GM23338 (cell line): ENCODE measurements around the gene DOCK1. TPM values are rescaled to one million over a fixed set of nuclear protein-coding genes. Genes with fewer than 3 reads are reported as not detected.

Experiments used
- ATAC-seq: fragments of 200-7000 bp; cut with Tn5 transposase; 3 replicates; pipeline ENCODE4 v1.9.1; 2020
- DNase-seq: peaks from one replicate; pipeline ENCODE4 v3.0.0-alpha.2; 2015; ENCODE audit warnings: low spot score
- H2AFZ ChIP-seq: fragments of 200-600 bp; sonication (generic); 2 replicates; pipeline ENCODE4 v1.8.0; 2016; ENCODE audit warnings: antibody characterized with exemption, mild to moderate bottlenecking, moderate library complexity
- H3F3A ChIP-seq: fragments of 200-600 bp; sonication (generic); replicated peaks from 2 replicates; pipeline ENCODE4 v1.8.0; 2017; ENCODE audit warnings: antibody characterized with exemption, mixed run types, low read depth
- H3K27ac ChIP-seq: fragments of 200-600 bp; sonication (generic); 2 replicates; pipeline ENCODE4 v1.6.1; 2016; ENCODE audit warnings: low read depth
- H3K27me3 ChIP-seq: fragments of 200-600 bp; sonication (generic); 2 replicates; pipeline ENCODE4 v1.8.0; 2016; ENCODE audit warnings: mild to moderate bottlenecking, mixed run types, moderate library complexity; ENCODE audit not compliant: insufficient read depth
- H3K36me3 ChIP-seq: fragments of 200-600 bp; sonication (generic); 2 replicates; pipeline ENCODE4 v1.8.0; 2016; ENCODE audit warnings: mild to moderate bottlenecking; ENCODE audit not compliant: insufficient read depth
- H3K4me1 ChIP-seq: fragments of 200-600 bp; sonication (generic); 2 replicates; pipeline ENCODE4 v1.8.0; 2016; ENCODE audit warnings: mild to moderate bottlenecking, moderate library complexity; ENCODE audit not compliant: insufficient read depth
- H3K4me2 ChIP-seq: fragments of 200-600 bp; sonication (generic); 2 replicates; pipeline ENCODE4 v1.7.1; 2017; ENCODE audit warnings: mixed run types
- H3K4me3 ChIP-seq: fragments of 200-600 bp; sonication (generic); 2 replicates; pipeline ENCODE4 v1.6.1; 2016; ENCODE audit warnings: mixed run types
- H3K79me2 ChIP-seq: fragments of 200-600 bp; sonication (generic); replicated peaks from 2 replicates; pipeline ENCODE4 v1.8.0; 2017; ENCODE audit warnings: mild to moderate bottlenecking; ENCODE audit not compliant: insufficient read depth
- H3K9me2 ChIP-seq: fragments of 200-600 bp; sonication (generic); 2 replicates; pipeline ENCODE4 v1.8.0; 2017; ENCODE audit not compliant: insufficient read depth
- H4K20me1 ChIP-seq: fragments of 200-600 bp; sonication (generic); replicated peaks from 2 replicates; pipeline ENCODE4 v1.8.0; 2017; ENCODE audit warnings: mild to moderate bottlenecking; ENCODE audit not compliant: insufficient read depth
- H3K27ac Mint-ChIP-seq: 2 replicates; pipeline ENCODE4 v1.8.0; 2020; ENCODE audit warnings: inconsistent platforms, mild to moderate bottlenecking, moderate library complexity, mixed read lengths
- H3K27me3 Mint-ChIP-seq: 3 replicates; pipeline ENCODE4 v1.8.0; 2022; ENCODE audit warnings: low read depth, mild to moderate bottlenecking, moderate library complexity, mixed read lengths, inconsistent platforms; ENCODE audit not compliant: insufficient read depth, poor library complexity
- H3K36me3 Mint-ChIP-seq: 3 replicates; pipeline ENCODE4 v1.8.0; 2021; ENCODE audit warnings: low read depth, mild to moderate bottlenecking, inconsistent platforms, moderate library complexity, mixed read lengths
- H3K4me1 Mint-ChIP-seq: 3 replicates; pipeline ENCODE4 v1.8.0; 2020; ENCODE audit warnings: mild to moderate bottlenecking, inconsistent platforms, mixed read lengths
- H3K4me3 Mint-ChIP-seq: 3 replicates; pipeline ENCODE4 v1.8.0; 2021; ENCODE audit warnings: moderate library complexity, mild to moderate bottlenecking, inconsistent platforms, mixed read lengths
- H3K9me3 Mint-ChIP-seq: 3 replicates; pipeline ENCODE4 v1.8.0; 2020; ENCODE audit warnings: moderate library complexity, mild to moderate bottlenecking, inconsistent platforms, mixed read lengths
- CREB1 ChIP-seq: fragments of 250-450 bp; sonication (Bioruptor Pico); IDR thresholded peaks from 2 replicates; pipeline ENCODE4 v1.5.0; 2020; ENCODE audit warnings: low read depth, mild to moderate bottlenecking, moderate library complexity
- JUNB ChIP-seq: IDR thresholded peaks from one replicate; pipeline ENCODE4 v1.6.1; 2016; ENCODE audit warnings: antibody characterized with exemption; ENCODE audit not compliant: unreplicated experiment
- NANOG ChIP-seq: IDR thresholded peaks from 2 replicates; pipeline ENCODE4 v1.6.1; 2016; ENCODE audit warnings: antibody characterized with exemption, borderline replicate concordance
- POLR2AphosphoS5 ChIP-seq: IDR thresholded peaks from 2 replicates; pipeline ENCODE4 v1.6.1; 2016; ENCODE audit warnings: antibody characterized with exemption, low read depth
- ZNF114 ChIP-seq: fragments of 250-450 bp; sonication (Bioruptor Pico); IDR thresholded peaks from 2 replicates; pipeline ENCODE4 v1.5.0; 2020; ENCODE audit warnings: mild to moderate bottlenecking, moderate library complexity
- ZNF331 ChIP-seq: fragments of 250-450 bp; sonication (Bioruptor Pico); IDR thresholded peaks from 2 replicates; pipeline ENCODE4 v1.5.0; 2020; ENCODE audit warnings: low read depth, mild to moderate bottlenecking, moderate library complexity
- polyA plus RNA-seq: library from polyadenylated mRNA; unstranded; fragments of >200 nt; fragmentation: Nextera tagmentation; extraction: Ambion mirVana; gene quantifications from 2 replicates; pipeline ENCODE4 v1.2.1, GENCODE V29; 2016
- total RNA-seq: library from RNA; depleted of rRNA; stranded (reverse); fragments of >200 nt; shearing (Covaris generic); gene quantifications from 2 replicates; pipeline ENCODE4 v1.2.3, GENCODE V29; 2014
- TF ChIP-seq, protein P1 (sequence below): fragments of 250-450 bp; sonication (Bioruptor Pico); IDR thresholded peaks from 2 replicates; pipeline ENCODE4 v1.5.0; 2020; ENCODE audit warnings: mild to moderate bottlenecking, moderate library complexity
- TF ChIP-seq, protein P2 (sequence below): IDR thresholded peaks from one replicate; pipeline ENCODE4 v1.6.1; 2018; ENCODE audit warnings: antibody characterized with exemption; ENCODE audit not compliant: unreplicated experiment

The DOCK1 gene
- total and polyA plus RNA-seq, 2 experiments from 2014 or later, result 13.2 to 55.3 TPM

DNA sequence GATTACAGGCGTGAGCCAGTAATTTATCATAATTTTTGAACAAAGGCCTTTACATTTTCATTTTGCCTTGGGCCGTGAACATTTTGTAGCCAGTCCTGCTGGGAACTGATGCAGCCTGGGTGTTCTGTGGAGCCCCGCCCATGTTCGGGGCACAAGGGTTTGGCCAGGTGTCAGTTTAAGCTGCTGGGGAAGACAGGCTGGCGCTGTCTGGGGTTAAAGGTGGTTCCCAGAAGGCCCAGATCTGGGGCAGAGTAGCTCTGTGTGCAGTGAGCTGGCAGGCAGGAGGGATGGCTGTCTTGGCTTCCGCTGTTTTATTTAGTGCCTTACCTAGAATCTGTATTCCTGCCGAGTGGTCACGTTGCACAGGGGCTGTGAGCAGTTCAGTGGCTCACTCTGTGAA lies 50.2 kb downstream of the DOCK1 start (continued):
- TF ChIP-seq, protein P1, sequence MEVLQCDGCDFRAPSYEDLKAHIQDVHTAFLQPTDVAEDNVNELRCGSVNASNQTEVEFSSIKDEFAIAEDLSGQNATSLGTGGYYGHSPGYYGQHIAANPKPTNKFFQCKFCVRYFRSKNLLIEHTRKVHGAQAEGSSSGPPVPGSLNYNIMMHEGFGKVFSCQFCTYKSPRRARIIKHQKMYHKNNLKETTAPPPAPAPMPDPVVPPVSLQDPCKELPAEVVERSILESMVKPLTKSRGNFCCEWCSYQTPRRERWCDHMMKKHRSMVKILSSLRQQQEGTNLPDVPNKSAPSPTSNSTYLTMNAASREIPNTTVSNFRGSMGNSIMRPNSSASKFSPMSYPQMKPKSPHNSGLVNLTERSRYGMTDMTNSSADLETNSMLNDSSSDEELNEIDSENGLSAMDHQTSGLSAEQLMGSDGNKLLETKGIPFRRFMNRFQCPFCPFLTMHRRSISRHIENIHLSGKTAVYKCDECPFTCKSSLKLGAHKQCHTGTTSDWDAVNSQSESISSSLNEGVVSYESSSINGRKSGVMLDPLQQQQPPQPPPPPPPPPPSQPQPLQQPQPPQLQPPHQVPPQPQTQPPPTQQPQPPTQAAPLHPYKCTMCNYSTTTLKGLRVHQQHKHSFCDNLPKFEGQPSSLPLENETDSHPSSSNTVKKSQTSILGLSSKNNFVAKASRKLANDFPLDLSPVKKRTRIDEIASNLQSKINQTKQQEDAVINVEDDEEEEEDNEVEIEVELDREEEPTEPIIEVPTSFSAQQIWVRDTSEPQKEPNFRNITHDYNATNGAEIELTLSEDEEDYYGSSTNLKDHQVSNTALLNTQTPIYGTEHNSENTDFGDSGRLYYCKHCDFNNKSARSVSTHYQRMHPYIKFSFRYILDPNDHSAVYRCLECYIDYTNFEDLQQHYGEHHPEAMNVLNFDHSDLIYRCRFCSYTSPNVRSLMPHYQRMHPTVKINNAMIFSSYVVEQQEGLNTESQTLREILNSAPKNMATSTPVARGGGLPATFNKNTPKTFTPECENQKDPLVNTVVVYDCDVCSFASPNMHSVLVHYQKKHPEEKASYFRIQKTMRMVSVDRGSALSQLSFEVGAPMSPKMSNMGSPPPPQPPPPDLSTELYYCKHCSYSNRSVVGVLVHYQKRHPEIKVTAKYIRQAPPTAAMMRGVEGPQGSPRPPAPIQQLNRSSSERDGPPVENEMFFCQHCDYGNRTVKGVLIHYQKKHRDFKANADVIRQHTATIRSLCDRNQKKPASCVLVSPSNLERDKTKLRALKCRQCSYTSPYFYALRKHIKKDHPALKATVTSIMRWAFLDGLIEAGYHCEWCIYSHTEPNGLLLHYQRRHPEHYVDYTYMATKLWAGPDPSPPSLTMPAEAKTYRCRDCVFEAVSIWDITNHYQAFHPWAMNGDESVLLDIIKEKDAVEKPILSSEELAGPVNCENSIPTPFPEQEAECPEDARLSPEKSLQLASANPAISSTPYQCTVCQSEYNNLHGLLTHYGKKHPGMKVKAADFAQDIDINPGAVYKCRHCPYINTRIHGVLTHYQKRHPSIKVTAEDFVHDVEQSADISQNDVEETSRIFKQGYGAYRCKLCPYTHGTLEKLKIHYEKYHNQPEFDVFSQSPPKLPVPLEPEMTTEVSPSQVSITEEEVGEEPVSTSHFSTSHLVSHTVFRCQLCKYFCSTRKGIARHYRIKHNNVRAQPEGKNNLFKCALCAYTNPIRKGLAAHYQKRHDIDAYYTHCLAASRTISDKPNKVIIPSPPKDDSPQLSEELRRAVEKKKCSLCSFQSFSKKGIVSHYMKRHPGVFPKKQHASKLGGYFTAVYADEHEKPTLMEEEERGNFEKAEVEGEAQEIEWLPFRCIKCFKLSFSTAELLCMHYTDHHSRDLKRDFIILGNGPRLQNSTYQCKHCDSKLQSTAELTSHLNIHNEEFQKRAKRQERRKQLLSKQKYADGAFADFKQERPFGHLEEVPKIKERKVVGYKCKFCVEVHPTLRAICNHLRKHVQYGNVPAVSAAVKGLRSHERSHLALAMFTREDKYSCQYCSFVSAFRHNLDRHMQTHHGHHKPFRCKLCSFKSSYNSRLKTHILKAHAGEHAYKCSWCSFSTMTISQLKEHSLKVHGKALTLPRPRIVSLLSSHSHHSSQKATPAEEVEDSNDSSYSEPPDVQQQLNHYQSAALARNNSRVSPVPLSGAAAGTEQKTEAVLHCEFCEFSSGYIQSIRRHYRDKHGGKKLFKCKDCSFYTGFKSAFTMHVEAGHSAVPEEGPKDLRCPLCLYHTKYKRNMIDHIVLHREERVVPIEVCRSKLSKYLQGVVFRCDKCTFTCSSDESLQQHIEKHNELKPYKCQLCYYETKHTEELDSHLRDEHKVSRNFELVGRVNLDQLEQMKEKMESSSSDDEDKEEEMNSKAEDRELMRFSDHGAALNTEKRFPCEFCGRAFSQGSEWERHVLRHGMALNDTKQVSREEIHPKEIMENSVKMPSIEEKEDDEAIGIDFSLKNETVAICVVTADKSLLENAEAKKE, result no peak

DNA sequence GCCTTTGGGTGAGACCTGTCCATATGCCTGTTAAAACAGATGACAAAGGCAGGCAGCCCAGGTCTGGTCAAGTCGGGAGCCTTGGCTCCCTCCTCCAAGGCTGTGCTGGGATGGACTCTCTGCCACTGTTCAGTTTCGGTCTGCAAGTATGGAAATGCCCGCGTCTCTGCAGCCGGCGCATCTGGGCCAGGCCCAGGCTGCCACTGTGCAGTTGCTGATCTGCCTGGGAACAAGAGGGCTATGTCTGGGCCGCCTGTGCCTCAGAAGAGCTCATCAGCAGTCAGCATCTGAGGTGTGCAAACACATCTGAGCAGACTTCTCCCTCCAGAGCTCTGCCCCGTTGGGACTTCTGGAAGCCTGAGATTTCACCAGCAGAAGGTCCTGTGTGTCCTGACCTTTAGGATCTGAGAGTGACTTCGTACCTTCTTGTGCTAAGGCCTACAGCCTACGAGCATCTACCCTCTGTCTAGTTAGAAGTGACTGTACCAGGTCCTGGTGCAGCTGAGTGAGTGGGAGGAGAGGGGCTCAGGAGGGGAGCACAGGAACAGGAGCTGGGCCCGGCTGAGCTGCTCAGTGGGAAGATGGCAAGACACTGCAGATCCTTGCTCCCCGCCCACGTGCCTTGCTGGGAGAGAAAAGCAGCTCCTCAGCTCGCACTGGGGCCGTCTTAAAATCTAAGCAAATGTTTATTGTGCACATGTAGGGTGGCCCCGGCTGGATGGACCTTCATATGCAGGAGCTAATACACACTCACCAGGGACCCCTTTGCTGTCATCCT lies 50.9 kb downstream of the DOCK1 start:
- Histone ChIP-seq H3K27me3 (no peaks in the 10 kb centered on the region), H3K9me2 (no peaks in the 10 kb centered on the region), H3K27ac (no peak overlapping the region), H3K4me3 (no peak overlapping the region), H3K36me3 (no peaks in the 10 kb centered on the region), H3K79me2 (peaks cover 95% of the 10 kb centered on the region), H3K4me2 (no peak overlapping the region), H4K20me1 (peaks cover 4% of the 10 kb centered on the region), H3F3A (peaks cover 22% of the 10 kb centered on the region), H2AFZ (no peak overlapping the region), H3K4me1 (no peaks in the 10 kb centered on the region; the same call in 1 of the 2 replicates)
- Mint-ChIP-seq H3K27me3 (no peaks in the 10 kb centered on the region), H3K4me3 (no peak overlapping the region), H3K27ac (peak overlapping the region; percentile 70; the same call in 1 of the 2 replicates), H3K9me3 (no peaks in the 10 kb centered on the region), H3K36me3 (no peaks in the 10 kb centered on the region; the same call in 2 of the 3 replicates), H3K4me1 (peaks cover 26% of the 10 kb centered on the region; the same call in 2 of the 3 replicates)
- TF ChIP-seq POLR2AphosphoS5, result no peak
- DNase-seq (no peak), ATAC-seq (peak; percentile 49)

DNA sequence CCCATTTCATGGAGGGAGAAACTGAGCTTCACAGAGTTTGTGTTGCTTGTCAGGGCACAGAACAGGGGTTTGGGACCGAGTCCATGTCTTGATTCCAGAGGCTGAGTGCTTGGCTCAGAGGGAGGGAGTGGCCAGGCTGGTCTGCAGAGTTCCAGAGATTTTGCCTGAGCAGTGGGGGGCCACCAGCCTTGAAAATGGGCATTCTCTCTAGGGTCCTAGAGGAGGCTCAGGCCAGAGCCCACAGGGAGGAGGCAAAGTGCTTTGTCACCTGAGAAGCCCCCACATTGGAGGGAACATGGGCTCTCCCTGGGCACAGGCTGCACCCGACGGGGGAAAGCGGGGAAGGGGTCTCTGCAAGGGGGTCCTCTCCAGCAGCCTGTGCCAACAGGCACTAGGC lies 51.5 kb downstream of the DOCK1 start:
- Histone ChIP-seq H3K4me1 (no peaks in the 10 kb centered on the region; the same call in 1 of the 2 replicates), H3K4me3 (no peak overlapping the region), H3K4me2 (no peak overlapping the region), H3F3A (peaks cover 16% of the 10 kb centered on the region), H3K27ac (no peak overlapping the region), H2AFZ (no peak overlapping the region), H3K27me3 (no peaks in the 10 kb centered on the region), H3K79me2 (peaks cover 94% of the 10 kb centered on the region), H4K20me1 (peaks cover 4% of the 10 kb centered on the region), H3K9me2 (0 out of 2 replicates have a peak, but pooled peaks cover 4% of the 10 kb centered on the region), H3K36me3 (no peaks in the 10 kb centered on the region)
- peak; percentile 42 for ATAC-seq
- H3K27ac Mint-ChIP-seq, result no peak overlapping the region
- no peak overlapping the region for H3K4me3 Mint-ChIP-seq
- no peak for DNase-seq
- no peaks in the 10 kb centered on the region; the same call in 2 of the 3 replicates for H3K36me3 Mint-ChIP-seq
- H3K4me1 Mint-ChIP-seq, result peaks cover 26% of the 10 kb centered on the region
- no peaks in the 10 kb centered on the region for H3K9me3 Mint-ChIP-seq
- no peaks in the 10 kb centered on the region for H3K27me3 Mint-ChIP-seq
- TF ChIP-seq CREB1 (CRISPR knock-in tag) (no peak), ZNF331 (CRISPR knock-in tag) (no peak), JUNB (no peak), NANOG (no peak), ZNF114 (no peak)
- TF ChIP-seq, protein P2, sequence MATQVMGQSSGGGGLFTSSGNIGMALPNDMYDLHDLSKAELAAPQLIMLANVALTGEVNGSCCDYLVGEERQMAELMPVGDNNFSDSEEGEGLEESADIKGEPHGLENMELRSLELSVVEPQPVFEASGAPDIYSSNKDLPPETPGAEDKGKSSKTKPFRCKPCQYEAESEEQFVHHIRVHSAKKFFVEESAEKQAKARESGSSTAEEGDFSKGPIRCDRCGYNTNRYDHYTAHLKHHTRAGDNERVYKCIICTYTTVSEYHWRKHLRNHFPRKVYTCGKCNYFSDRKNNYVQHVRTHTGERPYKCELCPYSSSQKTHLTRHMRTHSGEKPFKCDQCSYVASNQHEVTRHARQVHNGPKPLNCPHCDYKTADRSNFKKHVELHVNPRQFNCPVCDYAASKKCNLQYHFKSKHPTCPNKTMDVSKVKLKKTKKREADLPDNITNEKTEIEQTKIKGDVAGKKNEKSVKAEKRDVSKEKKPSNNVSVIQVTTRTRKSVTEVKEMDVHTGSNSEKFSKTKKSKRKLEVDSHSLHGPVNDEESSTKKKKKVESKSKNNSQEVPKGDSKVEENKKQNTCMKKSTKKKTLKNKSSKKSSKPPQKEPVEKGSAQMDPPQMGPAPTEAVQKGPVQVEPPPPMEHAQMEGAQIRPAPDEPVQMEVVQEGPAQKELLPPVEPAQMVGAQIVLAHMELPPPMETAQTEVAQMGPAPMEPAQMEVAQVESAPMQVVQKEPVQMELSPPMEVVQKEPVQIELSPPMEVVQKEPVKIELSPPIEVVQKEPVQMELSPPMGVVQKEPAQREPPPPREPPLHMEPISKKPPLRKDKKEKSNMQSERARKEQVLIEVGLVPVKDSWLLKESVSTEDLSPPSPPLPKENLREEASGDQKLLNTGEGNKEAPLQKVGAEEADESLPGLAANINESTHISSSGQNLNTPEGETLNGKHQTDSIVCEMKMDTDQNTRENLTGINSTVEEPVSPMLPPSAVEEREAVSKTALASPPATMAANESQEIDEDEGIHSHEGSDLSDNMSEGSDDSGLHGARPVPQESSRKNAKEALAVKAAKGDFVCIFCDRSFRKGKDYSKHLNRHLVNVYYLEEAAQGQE, result no peak
